GM18907 (cell line): ENCODE results near the gene TEX44.
"Not testable (repeated sequence)": the region's sequence is repeated elsewhere in the genome, so short reads cannot be mapped to it uniquely, and the experiment has no call there.

ENCODE experiments used
- ATAC-seq: cut with Tn5 transposase; IDR thresholded peaks from one replicate; pipeline ENCODE4 v1.9.1; 2021; ENCODE audit warnings: mild to moderate bottlenecking, moderate library complexity; ENCODE audit not compliant: unreplicated experiment

The TEX44 gene

DNA sequence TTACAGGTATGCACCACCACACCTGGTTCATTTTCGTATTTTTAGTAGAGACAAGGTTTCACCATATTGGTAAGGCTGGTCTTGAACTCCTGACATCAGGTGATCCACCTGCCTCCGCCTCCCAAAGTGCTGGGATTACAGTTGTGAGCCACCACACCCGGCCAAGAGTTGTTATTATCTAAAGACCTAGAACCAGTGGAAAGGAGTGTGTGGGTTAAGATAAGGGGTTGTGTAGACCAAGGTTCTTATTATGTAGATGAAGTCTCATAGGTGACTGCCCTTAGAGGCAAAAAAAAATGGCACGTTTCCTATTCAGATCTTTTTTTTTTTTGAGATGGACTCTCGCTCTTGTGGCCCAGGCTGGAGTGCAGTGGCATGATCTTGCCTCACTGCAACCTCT lies 21.7 kb upstream of the TEX44 start:
- ATAC-seq: not testable (repeated sequence)

DNA sequence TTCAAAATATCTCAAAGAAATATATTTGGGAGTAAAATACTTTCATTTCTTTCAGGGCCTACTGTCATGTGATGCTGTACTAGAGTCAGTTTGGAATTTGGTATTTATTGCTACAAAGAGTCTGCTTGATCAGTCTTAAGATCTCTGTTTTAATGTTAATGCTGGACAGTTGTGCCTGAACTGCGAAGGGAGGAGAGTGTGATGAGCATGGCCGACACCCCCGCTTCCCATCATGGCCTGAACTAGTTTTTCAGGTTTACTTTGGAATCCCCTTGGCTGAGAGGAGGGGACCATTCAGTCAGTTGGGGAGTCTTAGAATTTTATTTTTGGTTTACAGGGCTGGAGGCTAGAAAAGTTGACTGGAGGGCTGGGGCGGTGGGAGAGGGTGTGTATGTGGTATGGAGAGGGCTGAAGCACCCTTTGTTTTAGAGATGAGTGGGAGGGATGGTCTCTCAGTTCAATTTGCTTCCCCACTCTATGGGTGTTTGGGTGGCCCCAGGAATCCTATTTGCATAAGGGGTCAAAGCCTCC lies 20.9 kb upstream of the TEX44 start:
- no peak for ATAC-seq

DNA sequence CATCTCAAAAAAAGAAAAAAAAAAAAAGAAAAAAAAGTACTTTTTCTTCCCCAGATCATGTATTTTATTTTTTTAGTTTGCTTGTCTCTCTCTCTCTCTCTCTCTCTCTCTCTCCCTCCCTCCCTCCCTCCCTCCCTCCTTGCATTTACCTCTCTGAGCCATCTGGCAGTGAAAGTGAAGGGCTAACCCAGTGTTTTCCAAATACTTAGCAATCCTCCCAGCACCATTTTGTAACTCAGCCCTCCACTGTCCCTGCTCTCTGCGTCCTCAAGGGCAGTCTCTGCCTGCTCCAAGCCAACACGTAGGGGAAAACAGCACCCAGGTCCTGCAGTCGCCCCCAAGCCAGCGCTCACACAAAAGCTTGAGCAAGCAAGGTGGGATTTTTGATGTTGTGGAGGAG lies 19.6 kb upstream of the TEX44 start:
- no peak for ATAC-seq

DNA sequence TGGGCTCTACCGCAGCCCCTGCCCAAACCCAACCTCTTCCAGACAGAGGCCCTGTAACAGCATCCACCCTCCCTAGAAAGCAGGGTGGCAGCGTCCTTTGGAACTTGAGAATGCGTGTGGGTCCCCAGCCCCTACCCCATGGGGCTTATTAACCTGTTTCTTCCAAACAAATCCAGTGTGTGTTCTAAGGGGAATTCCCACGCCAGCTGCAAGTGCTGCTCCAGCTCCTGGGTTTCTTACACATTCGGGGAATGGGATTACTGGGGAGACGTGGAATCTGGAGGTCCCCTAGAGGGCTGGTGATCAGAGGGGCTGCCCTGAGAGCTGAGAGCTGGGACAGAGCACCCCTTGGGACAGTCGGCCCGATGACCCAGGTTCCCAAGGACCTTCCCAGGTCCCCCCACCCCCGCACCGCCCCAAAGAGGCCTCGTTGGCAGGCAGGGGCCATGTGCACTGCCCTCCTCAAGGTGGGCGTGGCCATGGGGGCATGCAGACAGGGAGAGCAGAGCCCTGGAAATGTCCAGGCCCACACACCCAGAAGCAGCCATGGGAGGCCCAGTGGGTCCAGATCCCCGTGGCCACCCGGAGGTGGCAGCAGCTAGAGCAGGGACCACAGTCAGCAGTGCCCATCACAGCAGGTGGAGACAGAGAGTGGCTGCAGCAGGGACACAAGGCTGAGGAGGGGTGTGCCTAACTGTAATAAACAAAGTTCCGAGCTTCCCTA lies 18.8 kb upstream of the TEX44 start:
- no peak for ATAC-seq

DNA sequence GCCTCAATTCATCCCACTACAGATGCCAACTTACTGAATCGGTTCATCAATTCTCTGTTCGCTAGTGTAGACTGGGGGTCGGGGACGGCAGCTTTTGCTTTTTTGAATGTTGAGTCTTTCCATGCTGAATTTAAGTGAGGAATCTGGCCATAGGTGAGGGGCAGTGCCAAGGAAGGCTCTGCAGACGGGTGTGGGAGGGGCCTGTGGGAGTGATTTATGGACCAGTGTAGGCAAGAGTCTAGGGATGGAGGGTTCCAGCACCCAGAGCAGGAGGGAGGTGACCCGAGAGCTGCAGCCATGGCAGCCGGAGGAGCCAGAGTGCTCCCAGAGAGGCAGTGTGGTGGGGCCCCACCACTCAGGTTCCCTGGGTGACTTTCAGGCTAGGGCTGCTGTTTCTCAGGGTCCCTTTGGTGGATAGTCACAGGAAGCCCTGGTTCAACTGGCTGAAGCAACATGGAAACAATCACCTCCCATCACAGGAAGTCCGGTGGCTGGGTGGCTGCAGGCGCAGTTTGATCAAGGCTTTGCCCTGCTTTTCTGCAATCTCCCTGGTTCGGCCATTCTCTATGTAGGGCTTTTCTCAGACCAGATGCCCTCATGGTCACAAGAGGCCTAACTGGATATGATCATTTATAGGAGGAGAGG lies 16.9 kb upstream of the TEX44 start:
- ATAC-seq: no peak

DNA sequence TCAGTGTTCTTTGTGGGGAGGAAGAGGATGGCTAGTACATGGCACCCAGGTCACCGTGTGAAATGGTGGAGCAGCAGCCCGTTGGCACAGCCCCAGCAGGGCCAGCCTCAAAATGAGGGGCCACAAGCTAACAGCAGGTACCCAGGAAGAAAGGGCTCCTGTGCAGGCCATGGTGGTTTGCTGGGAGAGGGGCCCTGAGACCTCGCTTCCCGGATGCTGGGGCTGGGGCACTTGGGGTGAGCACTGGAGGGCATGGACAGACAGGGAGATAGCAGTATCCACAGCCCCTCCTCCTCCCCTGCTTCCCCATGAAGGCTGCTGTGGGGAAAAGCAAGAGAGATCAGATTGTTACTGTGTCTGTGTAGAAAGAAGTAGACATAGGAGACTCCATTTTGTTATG lies 16.2 kb upstream of the TEX44 start:
- no peak for ATAC-seq

DNA sequence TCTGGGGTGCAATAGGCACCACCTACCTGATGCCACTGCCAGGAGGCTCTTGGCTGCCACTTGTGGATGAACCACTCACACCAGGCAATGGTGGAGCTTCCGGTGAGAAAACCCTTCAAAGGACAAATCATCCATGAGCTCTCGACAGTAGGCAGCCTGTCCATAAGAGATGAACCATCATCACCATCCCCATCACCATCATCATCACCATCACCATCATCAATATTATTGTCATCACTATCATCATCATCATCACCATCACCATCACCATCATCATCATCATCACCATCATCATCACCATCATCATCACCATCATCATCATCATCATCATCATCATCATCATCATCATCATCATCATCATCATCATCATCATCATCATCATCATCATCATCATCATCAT lies 14.0 kb upstream of the TEX44 start:
- ATAC-seq: not testable (repeated sequence)

DNA sequence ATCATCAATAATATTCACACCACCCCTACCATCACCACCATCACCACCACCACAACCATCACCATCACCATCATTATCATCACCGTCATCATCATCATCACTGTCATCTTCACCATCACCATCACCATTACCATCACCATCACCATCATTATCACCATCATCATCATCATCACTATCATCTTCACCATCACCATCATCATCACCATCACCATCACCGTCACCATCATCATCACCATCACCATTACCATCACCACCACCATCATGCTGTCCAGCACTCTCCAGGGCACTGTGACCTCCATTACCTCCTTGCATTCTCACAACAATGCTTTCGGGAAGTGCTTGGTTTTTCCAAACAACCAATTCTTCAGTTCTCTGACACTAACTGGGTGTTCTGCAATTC lies 13.1 kb upstream of the TEX44 start:
- no peak for ATAC-seq

DNA sequence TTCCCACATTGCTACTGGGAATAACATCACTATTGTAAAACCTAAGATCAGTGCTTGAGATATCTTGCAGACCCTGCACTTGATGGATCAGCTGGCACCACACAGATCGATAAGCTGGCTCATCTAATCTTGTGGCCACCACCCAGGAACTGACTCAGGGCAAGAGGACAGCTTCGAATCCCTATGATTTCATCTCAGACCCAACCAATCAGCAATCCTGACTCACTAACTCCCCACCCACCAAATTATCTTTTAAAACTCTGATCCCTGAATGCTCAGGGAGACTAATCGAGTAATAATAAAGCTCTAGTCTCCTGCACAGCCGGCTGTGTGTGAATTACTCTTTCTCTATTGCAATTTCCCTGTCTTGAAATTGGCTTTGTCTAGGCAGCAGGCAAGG lies 11.3 kb upstream of the TEX44 start:
- no peak for ATAC-seq

DNA sequence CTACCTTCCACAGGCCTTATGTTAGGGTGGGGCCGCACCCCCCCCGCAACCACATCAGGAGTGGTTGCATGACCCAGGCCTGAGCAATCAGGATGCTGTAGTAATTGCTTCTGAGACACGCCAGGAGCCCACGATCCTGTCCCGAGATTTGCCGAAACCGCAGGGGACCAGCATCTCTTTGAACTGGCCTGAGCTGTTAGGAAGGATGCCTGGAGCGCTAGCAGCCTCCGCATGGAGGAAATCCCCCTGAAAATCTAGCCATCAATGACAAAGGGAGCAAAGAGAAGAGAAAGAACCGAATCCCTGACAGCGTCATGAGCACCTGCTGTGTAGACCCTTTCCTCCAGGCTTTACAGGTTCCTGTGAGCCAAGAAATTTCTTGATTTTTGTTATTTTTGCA lies 8.7 kb upstream of the TEX44 start:
- ATAC-seq: no peak

DNA sequence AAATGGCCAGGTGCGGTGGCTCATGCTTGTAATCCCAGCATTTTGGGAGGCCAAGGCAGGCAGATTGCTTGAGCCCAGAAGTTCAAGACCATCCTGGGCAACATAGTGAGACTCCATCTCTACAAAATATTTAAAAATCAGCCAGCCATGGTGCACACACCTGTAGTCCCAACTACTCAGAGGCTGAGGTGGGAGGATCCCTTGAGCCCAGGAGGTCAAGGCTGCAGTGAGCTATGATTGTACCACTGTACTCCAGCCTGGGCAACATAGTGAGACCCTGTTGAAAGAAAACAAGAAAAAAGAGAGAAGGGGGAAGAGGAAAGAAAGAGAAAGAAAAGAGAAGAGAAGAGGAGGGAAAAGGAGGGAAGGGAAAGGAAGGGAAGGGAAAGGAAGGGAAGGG lies 4.9 kb upstream of the TEX44 start:
- ATAC-seq: not testable (repeated sequence)

DNA sequence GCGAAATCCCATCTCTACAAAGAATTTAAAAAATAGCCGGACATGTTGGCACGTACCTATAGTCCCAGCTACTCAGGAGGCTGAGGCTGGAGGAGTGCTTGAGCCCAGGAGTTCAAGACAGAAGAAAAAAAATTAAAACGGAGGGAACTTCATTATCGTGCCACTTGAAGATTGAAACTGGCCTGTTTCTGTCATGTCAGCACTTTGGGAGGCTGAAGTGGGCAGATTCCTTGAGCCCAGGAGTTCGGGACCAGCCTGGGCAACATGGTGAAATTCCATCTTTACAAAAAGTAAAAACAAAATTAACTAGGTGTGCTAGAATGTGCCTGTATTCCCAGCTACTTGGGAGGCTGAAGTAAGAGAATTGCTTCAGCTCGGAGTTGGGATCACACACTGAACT lies 3.0 kb upstream of the TEX44 start:
- no peak for ATAC-seq

DNA sequence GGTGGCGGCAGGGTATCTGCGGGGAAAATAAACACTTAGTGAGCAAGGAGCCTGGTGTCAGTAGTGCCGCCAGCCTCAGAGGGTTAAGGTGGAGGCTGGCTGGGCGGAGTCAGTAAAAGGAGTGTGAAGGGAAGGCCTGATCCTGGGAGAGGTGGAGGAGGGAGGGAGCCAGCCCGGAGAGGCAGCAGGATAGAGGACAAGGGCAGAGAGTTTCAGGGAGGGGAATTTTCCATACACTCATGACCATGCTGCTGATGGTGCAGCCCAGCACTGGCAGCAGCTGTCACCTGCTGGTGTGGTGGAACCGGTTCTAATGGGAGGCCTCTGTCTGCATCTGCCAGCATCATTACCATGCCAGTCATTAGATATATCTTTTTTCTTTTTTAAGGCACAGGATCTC lies 2.0 kb upstream of the TEX44 start:
- ATAC-seq: no peak

DNA sequence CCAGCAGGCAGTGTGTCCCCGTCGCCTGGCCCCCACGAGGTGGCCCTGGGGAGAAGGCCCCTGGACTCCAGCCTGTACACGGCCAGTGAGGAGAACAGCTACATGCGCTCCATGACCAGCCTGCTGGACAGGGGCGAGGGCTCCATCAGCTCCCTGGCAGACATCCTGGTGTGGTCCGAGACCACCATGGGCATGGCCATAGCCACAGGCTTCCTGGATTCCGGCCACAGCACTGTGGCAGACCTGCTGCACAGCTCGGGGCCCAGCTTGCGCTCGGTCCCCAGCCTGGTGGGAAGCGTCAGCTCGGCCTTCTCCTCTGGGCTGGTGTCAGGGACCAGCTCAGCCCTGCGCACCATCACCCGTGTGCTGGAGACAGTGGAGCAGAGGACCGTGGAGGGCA lies 1.0 kb downstream of the TEX44 start:
- ATAC-seq: no peak

DNA sequence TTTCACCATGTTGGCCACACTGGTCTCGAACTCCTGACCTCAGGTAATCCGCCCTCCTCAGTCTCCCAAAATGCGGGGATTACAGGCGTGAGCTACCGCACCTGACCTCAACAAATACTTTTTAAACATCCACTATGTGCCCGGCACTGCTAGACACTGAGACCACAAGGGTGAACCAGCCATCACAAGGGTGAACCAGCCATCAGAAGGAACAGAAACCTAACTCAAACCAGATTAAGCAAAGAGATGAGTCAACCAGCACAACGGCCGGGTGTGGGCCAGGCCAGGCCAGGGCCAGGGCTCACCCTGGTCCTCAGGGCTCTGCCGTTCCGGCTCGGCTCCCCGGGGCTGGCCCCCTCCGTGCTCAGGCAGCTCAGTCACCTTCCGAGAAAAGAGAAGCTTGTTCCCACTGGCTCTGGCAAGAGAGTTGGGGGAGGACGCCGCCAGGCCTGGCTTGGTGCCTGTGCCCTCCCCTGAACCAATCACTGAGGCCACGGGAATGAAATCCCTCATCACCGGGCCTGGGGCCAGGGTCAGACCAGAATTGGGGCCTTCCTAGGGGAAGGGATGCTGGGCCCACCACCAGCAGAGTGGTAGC lies 4.4 kb downstream of the TEX44 start:
- ATAC-seq: peak; percentile 68

DNA sequence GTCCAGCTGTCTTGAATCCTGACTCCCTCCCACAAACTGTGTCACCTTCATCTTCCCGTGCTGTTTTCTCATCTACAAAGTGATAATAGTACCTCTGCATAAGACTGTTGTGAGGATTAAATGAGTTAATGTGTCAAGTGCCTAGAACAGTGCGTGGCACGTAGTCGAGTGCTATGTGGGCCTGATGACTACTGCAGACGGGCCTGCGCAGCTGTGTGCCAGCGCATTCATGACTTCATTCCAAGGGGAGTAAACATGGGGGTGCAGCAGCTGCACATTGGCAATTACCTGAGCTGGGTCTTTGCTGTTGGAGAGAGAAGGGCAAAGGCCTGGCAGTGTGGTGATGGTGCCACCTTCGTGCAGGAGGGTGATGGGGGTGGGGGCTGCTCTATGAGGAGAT lies 5.0 kb downstream of the TEX44 start:
- no peak for ATAC-seq

DNA sequence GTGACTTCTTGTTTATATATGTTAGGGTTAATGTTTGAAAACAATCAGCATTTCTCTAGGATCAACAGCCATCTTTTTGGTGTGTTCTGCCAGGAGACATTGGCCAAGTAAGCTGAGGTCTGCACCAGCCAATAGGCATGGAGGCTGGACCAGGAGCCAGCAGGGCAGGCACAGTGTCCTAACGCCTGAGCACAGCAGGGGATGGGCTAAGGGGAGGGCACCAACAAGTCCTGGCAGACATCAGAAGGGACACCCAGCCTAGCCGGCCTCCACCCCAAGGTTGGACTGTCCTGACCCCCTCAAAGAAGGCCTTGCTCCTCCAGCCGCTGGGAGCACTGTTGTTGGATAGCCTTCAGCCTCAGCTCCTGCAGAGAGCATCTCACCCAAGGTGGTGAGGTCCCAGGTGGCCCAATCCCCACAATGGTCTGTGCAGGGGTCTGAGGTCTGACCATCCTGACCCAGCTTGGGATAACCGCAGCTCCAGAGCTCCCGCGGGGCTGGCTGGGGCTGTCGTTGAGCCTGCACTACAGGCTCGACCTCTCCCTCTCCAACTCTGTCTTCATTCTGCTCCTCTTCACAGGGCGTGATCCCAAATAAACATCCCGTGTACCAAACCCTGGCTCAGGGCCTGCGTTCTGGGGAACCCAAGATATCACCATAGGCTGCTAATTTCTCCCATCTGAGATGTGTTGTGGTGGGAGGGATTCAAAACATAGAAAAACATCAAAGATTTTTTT lies 8.1 kb downstream of the TEX44 start:
- ATAC-seq: no peak

DNA sequence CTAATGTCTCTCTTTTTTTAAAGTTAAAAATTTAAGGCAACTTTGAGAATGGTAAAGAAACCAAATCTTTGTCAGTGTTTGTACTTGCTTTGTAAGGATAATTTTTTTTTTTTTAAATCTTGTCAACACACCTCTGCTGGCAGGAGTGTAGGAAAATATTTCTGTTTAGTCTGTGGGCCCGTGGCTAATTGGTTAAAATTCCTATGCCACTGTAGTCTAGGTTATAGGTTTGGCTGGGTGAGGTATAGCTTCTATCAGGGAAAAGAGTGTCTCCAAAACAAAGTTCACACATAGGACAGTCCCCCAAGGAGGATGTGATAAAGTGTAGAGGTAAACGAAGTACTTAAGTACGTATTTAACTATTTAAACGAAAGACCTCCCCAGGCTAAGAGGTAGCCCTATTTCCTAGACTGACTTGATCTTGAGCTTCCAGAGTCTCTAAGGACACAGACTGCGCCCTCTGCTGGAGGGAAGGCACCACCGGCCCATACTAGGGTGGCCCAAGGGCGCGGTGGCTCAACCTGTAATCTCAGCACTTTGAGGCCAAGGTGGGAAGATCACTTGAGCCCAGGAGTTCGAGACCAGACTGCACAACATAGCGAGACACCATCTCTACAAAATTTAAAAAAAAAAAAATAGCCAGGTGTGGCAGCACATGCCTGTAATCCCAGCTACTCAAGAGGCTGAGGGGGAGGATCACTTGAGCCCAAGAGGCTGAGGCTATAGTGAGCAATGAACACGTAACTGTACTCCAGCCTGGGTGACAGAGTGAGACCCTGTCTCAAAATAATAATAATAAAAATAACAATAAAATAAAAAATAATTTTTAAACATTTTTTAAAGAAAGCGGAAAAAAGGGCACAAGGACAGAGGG lies 8.9 kb downstream of the TEX44 start:
- ATAC-seq: peak; percentile 36

DNA sequence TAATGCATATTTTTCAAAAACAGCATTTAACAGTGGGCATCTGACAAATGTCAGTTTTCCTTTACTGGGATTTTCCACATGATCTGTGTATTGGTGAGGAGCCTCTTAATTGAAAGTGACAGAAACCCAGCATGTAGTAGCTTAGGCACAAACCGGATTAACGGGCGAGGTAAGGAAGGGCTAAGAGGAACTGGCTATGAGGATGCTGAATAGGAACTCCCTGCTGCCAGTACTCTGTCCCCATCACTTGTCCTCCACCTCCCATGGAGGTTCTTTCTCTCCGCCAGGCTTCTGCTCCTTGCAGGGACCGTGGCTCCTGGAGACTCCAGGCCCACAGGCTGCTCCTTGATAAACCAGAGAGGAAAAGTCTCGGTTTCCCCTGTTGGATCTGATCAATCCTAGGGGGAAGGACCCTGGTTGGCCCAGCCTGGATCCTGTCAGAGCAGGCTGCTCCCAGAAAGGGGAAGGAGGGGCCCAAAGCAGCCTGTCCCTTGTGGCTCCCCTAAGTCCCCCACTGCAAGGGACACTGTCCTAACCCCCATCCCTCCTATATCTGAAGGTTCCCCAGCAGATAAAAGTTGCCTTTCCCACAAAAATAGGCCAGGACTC lies 10.3 kb downstream of the TEX44 start:
- no peak for ATAC-seq

DNA sequence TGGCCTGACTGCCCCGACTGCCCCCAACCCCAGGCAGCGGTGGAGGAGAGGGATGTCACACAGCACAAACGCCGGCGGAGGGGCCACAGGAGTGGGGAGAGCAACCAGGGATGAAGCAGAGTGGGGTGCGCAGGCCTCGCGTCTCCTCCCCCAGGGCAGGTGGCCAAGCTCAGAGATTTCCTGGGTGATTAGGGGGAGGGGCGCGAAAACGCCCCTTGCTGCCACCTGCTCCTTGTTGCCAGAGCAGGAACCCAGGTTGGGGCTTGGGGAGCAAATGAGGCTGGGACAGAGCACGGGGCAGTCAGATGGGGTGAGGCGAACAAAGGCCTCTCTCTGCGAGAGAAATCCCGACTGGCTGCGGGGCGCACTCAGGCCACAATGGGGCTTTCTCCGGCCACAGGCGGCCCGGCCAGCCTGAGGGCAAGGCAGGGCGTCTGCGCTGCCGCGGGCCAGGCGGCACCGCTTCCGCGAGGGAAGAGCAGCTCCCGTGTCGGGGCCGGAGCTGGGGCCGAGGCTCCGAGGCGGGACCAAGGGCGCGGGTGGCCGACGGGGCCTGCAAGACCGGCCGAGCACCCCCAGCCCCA lies 11.5 kb downstream of the TEX44 start:
- peak; percentile 46 for ATAC-seq
